ENCODE measurements around the gene SETD2.

SETD2 gene

GRCh38 chr3:46970391-46971091 is 193.4 kb downstream of the SETD2 start:
- Histone ChIP-seq H3K27ac (replicated peaks) (no peak overlapping the region; the same call in 1 of the 2 replicates), H3K4me3 (replicated peaks; ENCODE audit: insufficient read depth, low read length) (no peak overlapping the region)
- DNase-seq (ENCODE audit: low read depth in 1 of 2, low spot score in 1 of 2) = no peak

DNA sequence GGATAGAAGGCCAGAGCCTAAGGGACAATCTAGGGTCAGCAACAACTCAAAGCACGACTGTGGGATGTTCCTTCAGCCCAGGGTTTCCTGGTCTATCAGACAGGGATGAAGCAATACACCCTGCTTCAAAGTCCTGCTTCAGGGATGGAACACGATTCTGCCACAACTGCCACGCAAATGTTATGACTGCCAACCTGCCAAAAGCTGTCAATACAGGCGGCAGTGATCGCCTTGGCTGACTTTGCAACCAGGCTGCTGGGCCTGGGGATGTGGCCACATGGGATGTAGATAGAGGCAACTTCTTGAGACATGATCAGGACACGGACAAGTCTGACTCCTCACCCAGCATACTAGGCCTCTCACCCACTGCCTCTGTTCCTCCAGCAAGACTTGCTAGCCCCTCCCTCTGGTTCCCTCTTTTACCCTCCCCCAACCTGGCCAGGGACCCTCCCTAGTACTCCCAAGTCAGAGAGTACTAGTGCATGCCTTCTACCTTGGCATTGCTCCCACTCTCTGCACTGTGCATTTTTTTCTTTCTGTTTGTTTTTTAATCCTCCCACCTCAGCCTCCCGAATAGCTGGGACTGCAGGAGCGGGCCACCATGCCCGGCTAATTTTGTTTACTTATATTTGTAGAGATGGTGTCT is 195.0 kb downstream of the SETD2 start:
- TF ChIP-seq, protein P1, sequence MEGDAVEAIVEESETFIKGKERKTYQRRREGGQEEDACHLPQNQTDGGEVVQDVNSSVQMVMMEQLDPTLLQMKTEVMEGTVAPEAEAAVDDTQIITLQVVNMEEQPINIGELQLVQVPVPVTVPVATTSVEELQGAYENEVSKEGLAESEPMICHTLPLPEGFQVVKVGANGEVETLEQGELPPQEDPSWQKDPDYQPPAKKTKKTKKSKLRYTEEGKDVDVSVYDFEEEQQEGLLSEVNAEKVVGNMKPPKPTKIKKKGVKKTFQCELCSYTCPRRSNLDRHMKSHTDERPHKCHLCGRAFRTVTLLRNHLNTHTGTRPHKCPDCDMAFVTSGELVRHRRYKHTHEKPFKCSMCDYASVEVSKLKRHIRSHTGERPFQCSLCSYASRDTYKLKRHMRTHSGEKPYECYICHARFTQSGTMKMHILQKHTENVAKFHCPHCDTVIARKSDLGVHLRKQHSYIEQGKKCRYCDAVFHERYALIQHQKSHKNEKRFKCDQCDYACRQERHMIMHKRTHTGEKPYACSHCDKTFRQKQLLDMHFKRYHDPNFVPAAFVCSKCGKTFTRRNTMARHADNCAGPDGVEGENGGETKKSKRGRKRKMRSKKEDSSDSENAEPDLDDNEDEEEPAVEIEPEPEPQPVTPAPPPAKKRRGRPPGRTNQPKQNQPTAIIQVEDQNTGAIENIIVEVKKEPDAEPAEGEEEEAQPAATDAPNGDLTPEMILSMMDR (IDR thresholded peaks at IDR 0.05; ENCODE audit: insufficient read depth, low read length) = no peak
- no peak for TF ChIP-seq REST (IDR thresholded peaks at IDR 0.05; ENCODE audit: insufficient replicate concordance, low read depth)
- TF ChIP-seq SPI1 (IDR thresholded peaks at IDR 0.05; ENCODE audit: borderline replicate concordance, low read depth) = no peak
- no peak for TF ChIP-seq POLR2AphosphoS5 (IDR thresholded peaks at IDR 0.05; ENCODE audit: low read depth)
- TF ChIP-seq GABPA (IDR thresholded peaks at IDR 0.05; ENCODE audit: low read depth) = no peak
- no peaks in the 10 kb centered on the region for H3K27me3 ChIP-seq (ENCODE audit: insufficient read depth, poor library complexity, severe bottlenecking)
- H3K4me3 ChIP-seq (replicated peaks; ENCODE audit: insufficient read depth, low read length) = no peak overlapping the region
- no peak for DNase-seq (ENCODE audit: low read depth in 1 of 2, low spot score in 1 of 2)
- H3K27ac ChIP-seq (replicated peaks) = 0 out of 2 replicates have a peak overlapping the region, but pooled peaks have one; percentile 7

More at GRCh38 chr3:46970391-46971091, 193.4 kb downstream of the SETD2 start:
- H3K27me3 ChIP-seq (ENCODE audit: insufficient read depth, poor library complexity, severe bottlenecking) = no peaks in the 10 kb centered on the region
- no peak for TF ChIP-seq REST (IDR thresholded peaks at IDR 0.05; ENCODE audit: insufficient replicate concordance, low read depth)
- no peak for TF ChIP-seq SPI1 (IDR thresholded peaks at IDR 0.05; ENCODE audit: borderline replicate concordance, low read depth)
- TF ChIP-seq POLR2AphosphoS5 (IDR thresholded peaks at IDR 0.05; ENCODE audit: low read depth) = no peak
- TF ChIP-seq, protein P1 (IDR thresholded peaks at IDR 0.05; ENCODE audit: insufficient read depth, low read length) = no peak

DNA sequence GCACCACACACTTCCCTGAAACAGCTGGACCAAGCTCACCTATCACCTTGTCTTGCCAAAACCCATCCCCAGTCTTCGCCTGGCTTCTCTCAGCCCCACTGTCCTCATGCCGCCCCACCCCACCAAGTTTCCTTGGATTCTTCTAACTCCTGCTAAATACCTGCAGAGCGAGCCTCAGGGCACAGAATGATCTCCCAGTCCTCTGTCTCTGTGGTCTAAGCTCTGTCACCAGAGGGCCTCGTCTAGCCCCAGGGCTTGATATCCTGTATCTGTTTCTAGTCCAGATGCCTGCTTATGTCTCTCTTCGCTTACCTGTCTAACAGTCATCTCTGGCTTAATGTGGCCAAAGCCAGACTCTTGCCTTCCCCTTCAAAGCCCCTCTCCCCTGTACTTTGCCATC is 197.1 kb downstream of the SETD2 start:
- no peak for TF ChIP-seq GABPA (IDR thresholded peaks at IDR 0.05; ENCODE audit: low read depth)
- TF ChIP-seq POLR2AphosphoS5 (IDR thresholded peaks at IDR 0.05; ENCODE audit: low read depth) = no peak
- TF ChIP-seq, protein P1 (IDR thresholded peaks at IDR 0.05; ENCODE audit: insufficient read depth, low read length) = no peak
- TF ChIP-seq SPI1 (IDR thresholded peaks at IDR 0.05; ENCODE audit: borderline replicate concordance, low read depth) = no peak
- TF ChIP-seq REST (IDR thresholded peaks at IDR 0.05; ENCODE audit: insufficient replicate concordance, low read depth) = no peak
- no peak overlapping the region for H3K4me3 ChIP-seq (replicated peaks; ENCODE audit: insufficient read depth, low read length)
- no peak for DNase-seq (ENCODE audit: low read depth in 1 of 2, low spot score in 1 of 2)
- no peaks in the 10 kb centered on the region for H3K27me3 ChIP-seq (ENCODE audit: insufficient read depth, poor library complexity, severe bottlenecking)
- peak overlapping the region; percentile 75; the same call in 1 of the 2 replicates for H3K27ac ChIP-seq (replicated peaks)

Data from HL-60 (cell line).